HG02798 (cell line): ENCODE measurements around the gene AOC1.

Experiments
- ATAC-seq: cut with Tn5 transposase; IDR thresholded peaks from one replicate; pipeline ENCODE4 v1.9.1; 2021; ENCODE audit warnings: mild to moderate bottlenecking; ENCODE audit not compliant: unreplicated experiment, poor library complexity

AOC1 gene

GRCh38 chr7:150835019-150835418, 17.3 kb upstream of the AOC1 start:
- no peak for ATAC-seq

- ATAC-seq, result no peak
Measured at GRCh38 chr7:150835702-150836280, 16.5 kb upstream of the AOC1 start.

- no peak for ATAC-seq
Measured at GRCh38 chr7:150838965-150839650, 13.2 kb upstream of the AOC1 start.

DNA sequence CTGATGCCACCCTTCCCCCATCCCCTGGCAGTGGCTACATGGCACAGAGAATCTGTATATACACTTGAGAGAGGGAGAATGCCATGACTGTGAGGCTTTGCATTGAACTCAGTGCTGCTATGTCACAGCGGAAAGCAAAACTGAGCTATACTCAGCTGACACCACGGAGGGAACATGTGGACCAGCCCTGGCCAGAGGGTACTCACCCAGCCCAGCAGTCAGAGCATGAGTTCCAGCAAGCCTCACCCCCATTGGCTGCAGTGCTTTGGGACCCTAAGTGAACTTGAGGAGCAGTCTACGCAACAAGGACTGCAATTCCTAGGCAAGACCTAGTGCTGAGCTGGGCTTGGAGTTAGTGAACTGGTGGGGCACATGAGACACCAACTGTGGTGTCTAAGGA, 10.3 kb upstream of the AOC1 start:
- ATAC-seq, result no peak

GRCh38 chr7:150842716-150843115, 9.6 kb upstream of the AOC1 start:
- ATAC-seq, result no peak

DNA sequence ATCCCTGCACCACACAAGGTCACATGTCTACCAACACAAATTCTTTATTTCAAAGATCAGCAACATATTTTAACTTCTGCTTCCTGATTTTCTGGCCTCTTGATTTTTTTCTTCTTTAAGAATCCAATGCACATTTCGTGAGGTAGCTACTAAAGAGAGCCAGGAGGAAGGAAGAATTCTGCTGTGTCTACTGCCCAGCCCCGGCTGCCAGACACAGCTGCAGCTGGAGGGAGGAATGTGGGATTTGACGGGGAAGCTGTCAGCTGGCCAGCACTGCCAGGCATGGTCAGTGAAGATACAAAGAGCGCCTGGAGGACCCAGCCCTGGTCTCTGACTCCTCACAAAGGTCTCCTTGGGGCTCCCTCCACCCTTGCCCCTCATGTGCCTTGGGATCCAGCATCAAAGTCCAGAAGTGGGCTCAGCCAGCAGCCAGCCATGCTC, 6.9 kb upstream of the AOC1 start:
- ATAC-seq, result no peak

DNA sequence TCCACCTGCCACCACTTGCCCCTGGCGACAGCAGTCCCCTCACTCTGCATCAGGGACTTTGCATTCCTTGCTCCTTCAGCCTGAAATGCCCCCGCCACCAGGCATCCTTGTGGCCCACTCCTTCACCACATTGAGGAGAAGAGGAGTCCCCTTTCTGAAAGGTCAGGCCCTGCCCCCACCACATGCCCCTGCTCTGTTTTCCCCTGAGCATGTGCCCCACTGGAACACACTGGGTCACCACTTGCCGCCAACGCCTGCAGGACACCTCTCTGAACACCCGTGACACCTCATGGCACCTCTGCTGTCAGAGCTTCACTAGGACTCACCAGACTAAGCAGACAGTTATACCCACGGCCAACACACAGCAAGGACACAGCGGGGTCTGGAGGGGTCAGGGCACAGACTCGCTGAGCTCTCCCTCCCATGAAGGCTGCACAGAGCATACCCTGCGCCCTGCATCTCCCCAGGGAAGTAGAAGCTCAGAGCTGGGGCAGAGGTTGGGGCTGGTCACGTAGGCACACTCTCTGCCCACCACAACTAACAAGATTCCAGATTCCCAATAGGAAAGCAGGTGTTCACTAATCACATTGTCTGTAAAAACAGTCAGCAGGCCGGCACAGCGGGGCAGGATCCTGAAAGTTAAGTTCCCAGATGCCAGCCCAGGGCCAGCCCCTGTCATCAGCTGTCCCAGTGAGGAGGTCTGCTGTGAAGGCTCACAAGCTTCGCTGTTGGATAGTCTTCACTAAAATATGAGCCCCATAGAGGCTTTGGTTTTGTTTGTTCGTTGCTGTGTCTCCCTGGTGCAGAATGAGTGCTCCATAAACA, 5.8 kb upstream of the AOC1 start:
- ATAC-seq, result no peak

GRCh38 chr7:150847536-150847935, 4.8 kb upstream of the AOC1 start:
- no peak for ATAC-seq

DNA sequence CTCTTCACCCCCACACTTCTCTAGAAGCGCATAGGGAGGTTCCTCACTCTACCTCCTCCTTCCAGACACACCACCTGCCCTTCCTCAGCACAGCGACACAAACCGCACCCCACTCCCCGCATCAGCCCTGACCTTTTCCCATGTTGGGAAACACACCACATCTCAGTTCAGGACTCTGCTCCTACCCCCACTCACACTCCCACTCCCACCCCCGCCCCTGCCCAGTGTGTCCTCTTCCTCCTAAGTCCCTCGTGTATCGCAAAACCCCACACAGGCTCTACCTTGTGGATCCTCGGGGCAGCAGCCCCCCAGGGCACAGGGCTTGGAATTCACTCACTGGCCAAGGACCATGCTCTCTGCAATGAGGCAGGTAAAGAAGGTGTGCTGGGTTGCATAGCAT, 4.2 kb upstream of the AOC1 start:
- no peak for ATAC-seq

- ATAC-seq, result no peak
Measured at GRCh38 chr7:150848561-150849115, 3.7 kb upstream of the AOC1 start.

DNA sequence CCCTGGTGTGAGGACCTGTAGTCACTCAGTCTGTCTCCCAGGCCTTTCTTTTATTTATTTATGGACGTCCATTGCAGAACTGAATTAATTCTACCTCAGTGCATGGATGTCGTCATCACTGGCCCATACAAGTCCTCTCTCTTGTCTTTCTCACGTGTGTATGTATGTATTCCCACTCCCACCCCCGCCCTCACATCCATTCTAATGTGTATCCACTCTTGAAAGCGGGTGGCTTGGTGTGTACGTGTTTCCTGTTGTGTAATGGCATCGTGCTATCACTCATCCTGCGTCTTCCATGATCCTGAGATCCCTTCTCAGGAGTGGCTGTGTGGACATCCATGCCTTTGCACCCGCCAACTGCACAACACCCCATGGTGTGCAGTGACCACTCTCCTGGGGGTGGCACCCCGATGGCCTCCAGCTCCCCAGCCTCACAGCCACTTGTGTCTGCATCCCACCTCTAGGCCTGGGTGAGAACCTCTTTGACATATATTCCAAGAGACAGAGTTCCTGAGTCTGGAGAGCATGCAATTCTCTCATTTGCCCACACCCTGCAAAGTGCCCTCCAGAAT, 3.0 kb upstream of the AOC1 start:
- no peak for ATAC-seq

DNA sequence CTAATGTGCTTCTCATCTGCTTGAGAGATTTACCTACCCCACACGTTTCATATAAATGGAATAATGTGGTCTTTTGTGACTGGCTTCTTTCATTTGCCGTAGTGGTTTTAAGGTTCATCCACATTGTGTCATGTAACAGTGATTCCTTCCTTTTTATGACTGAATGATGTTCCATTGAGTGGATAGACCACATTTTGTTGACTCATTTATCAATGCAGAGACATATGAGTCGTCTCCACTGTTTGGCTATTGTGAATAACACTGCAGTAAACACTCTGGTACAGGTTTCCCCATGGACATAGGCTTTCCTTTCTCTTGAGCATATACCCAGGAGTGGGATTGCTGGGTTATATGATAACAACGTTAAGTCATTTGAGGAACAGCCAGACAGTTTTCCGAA, 2.0 kb upstream of the AOC1 start:
- no peak for ATAC-seq

GRCh38 chr7:150851492-150852370, 586 bp upstream of the AOC1 start:
- ATAC-seq, result no peak

DNA sequence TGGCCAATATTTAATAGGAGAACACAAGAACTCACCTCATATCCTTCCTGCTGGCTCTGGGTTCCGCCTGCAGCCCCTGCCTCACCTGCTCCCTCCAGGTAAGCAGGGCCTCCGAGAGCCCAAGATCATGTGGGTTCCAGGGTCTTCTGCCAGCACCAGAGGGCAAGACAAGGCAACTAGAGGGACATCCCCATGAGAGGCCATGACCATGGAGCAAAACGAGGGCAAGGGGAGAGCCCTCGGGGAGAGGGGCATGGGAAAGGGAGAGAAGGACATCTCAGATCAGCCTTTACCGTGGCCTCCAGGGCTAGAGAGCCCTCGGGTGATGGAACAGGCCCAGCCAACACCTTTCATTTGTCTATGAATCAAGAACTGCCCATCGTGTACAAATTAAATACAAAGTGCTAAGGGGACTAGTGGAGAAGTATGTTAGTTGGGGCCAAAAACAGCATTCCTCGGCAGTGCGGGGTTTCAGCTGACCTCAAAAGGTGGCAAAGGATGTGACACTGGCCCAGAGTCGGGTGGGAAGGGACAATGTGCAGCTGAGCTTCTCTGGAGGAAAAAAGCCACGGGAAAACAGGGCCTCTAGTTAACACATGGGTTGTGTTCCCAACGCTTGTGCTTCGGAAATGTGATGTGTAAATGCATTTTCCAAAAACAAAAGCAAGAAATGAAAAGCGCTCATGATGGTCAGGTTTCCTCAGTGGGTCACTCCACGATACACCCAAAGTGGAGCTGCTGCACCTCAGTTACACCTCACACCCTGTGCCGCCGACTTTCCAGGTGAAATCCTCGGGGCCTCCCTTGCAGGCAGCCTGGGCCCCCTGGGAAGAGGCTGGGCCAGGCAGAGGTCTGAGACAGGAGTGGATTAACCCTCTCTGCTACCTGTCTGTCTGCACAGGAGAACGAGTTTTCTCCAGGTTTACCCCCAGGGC, 2.0 kb downstream of the AOC1 start:
- ATAC-seq, result no peak

GRCh38 chr7:150855046-150855445, 2.7 kb downstream of the AOC1 start:
- no peak for ATAC-seq

DNA sequence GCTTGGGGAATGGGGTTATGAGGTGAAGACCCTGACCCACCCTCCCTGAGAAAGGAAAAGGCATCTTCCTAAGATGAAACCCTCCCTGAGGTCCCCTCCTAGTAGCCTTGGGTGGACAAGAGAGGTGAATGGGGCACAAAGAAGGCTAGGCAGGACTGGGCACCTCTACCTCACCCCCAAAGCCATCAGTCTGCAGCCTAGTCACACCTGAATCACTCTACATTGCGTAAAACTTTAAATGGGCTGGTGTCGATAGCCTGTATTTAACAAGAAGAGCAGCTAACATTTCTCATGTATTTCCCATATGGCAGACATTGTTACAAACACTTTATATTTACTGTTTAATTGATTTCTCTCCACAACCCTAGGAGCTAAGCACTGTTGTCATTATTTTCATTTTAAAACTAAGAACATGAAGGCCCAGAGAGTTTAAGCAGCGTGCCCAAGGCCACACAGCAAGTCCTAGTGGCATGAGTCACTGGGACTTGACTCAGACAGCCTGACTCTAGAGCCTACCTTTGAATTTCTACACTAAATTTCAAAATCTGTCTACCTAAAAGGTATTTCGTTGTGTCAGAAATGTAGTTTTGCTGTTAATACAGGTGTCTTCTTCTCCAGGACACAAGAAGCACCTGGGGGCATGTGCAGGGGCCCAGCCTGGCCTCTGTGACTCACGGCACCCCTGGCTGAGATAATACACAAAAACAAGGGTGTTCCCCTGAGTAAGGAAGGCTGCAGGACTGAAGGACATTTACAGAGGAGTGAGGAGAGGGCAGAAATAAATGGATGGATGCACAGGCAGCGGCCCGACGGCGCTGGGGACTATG, 3.4 kb downstream of the AOC1 start:
- ATAC-seq, result no peak

DNA sequence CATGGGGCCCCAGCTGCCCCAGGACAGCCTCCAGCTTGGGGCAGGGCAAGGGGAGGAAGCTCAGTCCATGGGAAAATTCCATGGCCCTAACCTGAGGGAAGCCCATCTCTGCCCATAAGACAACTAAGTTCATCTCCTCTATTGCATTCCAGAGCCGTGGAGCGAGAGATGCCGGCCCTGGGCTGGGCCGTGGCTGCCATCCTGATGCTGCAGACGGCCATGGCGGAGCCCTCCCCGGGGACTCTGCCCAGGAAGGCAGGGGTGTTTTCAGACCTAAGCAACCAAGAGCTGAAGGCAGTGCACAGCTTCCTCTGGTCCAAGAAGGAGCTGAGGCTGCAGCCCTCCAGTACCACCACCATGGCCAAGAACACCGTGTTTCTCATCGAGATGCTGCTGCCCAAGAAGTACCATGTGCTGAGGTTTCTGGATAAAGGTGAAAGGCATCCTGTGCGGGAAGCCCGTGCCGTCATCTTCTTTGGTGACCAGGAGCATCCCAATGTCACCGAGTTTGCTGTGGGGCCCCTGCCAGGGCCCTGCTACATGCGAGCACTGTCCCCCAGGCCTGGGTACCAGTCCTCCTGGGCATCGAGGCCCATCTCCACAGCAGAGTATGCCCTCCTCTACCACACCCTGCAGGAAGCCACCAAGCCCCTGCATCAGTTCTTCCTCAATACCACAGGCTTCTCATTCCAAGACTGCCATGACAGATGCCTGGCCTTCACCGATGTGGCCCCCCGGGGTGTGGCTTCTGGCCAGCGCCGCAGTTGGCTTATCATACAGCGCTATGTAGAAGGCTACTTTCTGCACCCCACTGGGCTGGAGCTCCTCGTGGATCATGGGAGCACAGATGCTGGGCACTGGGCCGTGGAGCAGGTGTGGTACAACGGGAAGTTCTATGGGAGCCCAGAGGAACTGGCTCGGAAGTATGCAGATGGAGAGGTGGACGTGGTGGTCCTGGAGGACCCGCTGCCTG, 4.3 kb downstream of the AOC1 start:
- no peak for ATAC-seq
